SK-N-SH (cell line): ENCODE results near the gene HNRNPM. TPM values are rescaled to one million over a fixed set of nuclear protein-coding genes. Genes with fewer than 3 reads are reported as not detected.

ENCODE experiments used
- CTCF ChIA-PET: fragments of 300-600, 350-600 bp; formaldehyde crosslinking; extraction: SDS; loops from one replicate; lab custom pipeline; 2021; lab: Yijun Ruan, JAX
- POLR2A ChIA-PET: fragments of 350-600 bp; sonication (Branson Sonifier 250); formaldehyde crosslinking; extraction: SDS; loops from one replicate; lab custom pipeline; 2020; ENCODE audit warnings: antibody characterized with exemption, inconsistent platforms; lab: Yijun Ruan, JAX
- DNase-seq: peaks from one replicate; pipeline ENCODE4 v3.0.0; 2012
- H2AFZ ChIP-seq: fragments of 200-600 bp; sonication (generic); 2 replicates; pipeline ENCODE4 v1.8.1; 2016; ENCODE audit warnings: antibody characterized with exemption, mild to moderate bottlenecking, low read depth
- H3F3A ChIP-seq: fragments of 200-600 bp; sonication (generic); replicated peaks from 2 replicates; pipeline ENCODE3; 2016; ENCODE audit warnings: antibody characterized with exemption, mild to moderate bottlenecking; ENCODE audit not compliant: insufficient read depth
- H3K27ac ChIP-seq, 2 experiments: fragments of 200-500 bp in 1 of 2; fragments of 200-600 bp in 1 of 2; sonication (Bioruptor generic) in 1 of 2; sonication (generic), shearing (Covaris generic) in 1 of 2; 2 replicates each; pipeline versions ENCODE4 v1.5.1 to v1.6.1; 2014 to 2016; ENCODE audit warnings: low read depth in 2 of 2, inconsistent platforms in 1 of 2, low read length in 1 of 2, mild to moderate bottlenecking in 1 of 2, mixed read lengths in 1 of 2
- H3K27me3 ChIP-seq: fragments of 200-600 bp; sonication (generic), shearing (Covaris generic); 2 replicates; pipeline ENCODE4 v1.6.1; 2016; ENCODE audit warnings: mixed run types; ENCODE audit not compliant: insufficient read depth
- H3K36me3 ChIP-seq, 2 experiments: fragments of 200-500 bp in 1 of 2; fragments of 200-600 bp in 1 of 2; sonication (Bioruptor generic) in 1 of 2; sonication (generic) in 1 of 2; replicated peaks in 1 of 2; 2 replicates each; pipeline versions ENCODE3 to v1.5.1; 2014 to 2016; ENCODE audit warnings: low read length in 1 of 2, mild to moderate bottlenecking in 1 of 2; ENCODE audit not compliant: insufficient read depth in 2 of 2, control insufficient read depth in 1 of 2
- H3K4me1 ChIP-seq, 2 experiments: fragments of 200-500 bp in 1 of 2; fragments of 200-600 bp in 1 of 2; sonication (Bioruptor generic) in 1 of 2; sonication (generic), shearing (Covaris generic) in 1 of 2; 2 replicates each; pipeline versions ENCODE4 v1.5.1 to v1.6.1; 2014 to 2016; ENCODE audit warnings: low read depth in 1 of 2, low read length in 1 of 2, mixed run types in 1 of 2; ENCODE audit not compliant: insufficient read depth in 2 of 2, control insufficient read depth in 1 of 2
- H3K4me2 ChIP-seq: fragments of 200-600 bp; sonication (generic), shearing (Covaris generic); 2 replicates; pipeline ENCODE4 v1.6.1; 2017; ENCODE audit warnings: mixed run types
- H3K4me3 ChIP-seq, 2 experiments: fragments of 200-500 bp in 1 of 2; fragments of 200-600 bp in 1 of 2; sonication (Bioruptor generic) in 1 of 2; sonication (generic), shearing (Covaris generic) in 1 of 2; 2 replicates each; pipeline versions ENCODE4 v1.5.1 to v1.8.1; 2014 to 2016; ENCODE audit warnings: low read depth in 2 of 2, inconsistent platforms in 1 of 2, low read length in 1 of 2, mild to moderate bottlenecking in 1 of 2, mixed read lengths in 1 of 2, moderate library complexity in 1 of 2
- H3K79me2 ChIP-seq: fragments of 200-600 bp; sonication (generic); 2 replicates; pipeline ENCODE4 v1.8.1; 2017; ENCODE audit warnings: mild to moderate bottlenecking; ENCODE audit not compliant: insufficient read depth
- H3K9ac ChIP-seq: fragments of 200-600 bp; sonication (generic); 2 replicates; pipeline ENCODE4 v1.6.1; 2017; ENCODE audit warnings: mixed run types
- H3K9me2 ChIP-seq: fragments of 200-600 bp; sonication (generic); 2 replicates; pipeline ENCODE4 v1.6.1; 2017; ENCODE audit warnings: mixed run types
- H3K9me3 ChIP-seq: fragments of 200-600 bp; sonication (generic); 2 replicates; pipeline ENCODE4 v1.6.1; 2017; ENCODE audit warnings: mixed run types, mild to moderate bottlenecking, moderate library complexity
- H4K20me1 ChIP-seq: fragments of 200-600 bp; sonication (generic); 2 replicates; pipeline ENCODE4 v1.6.1; 2017; ENCODE audit warnings: mild to moderate bottlenecking, mixed run types; ENCODE audit not compliant: insufficient read depth
- ELF1 ChIP-seq: IDR thresholded peaks from 2 replicates; pipeline ENCODE4 v1.4.0; 2012
- FOSL2 ChIP-seq: IDR thresholded peaks from 2 replicates; pipeline ENCODE4 v1.4.0; 2012; ENCODE audit warnings: low read depth, mild to moderate bottlenecking, moderate library complexity, borderline replicate concordance
- GATA2 ChIP-seq: sonication (generic); formaldehyde crosslinking; IDR thresholded peaks from 2 replicates; pipeline ENCODE4 v1.5.0; 2020; ENCODE audit warnings: mild to moderate bottlenecking, missing genetic modification reagents
- MEF2A ChIP-seq: IDR thresholded peaks from 2 replicates; pipeline ENCODE4 v1.4.0; 2012; ENCODE audit warnings: low read depth, borderline replicate concordance
- MXI1 ChIP-seq: IDR thresholded peaks from 2 replicates; pipeline ENCODE4 v1.6.1; 2012; ENCODE audit warnings: mild to moderate bottlenecking, low read depth, low read length, improper control_type of control experiment
- RAD21 ChIP-seq: IDR thresholded peaks from 2 replicates; pipeline ENCODE4 v1.6.1; 2012; ENCODE audit warnings: mild to moderate bottlenecking, low read length
- RCOR1 ChIP-seq: fragments of 150-350 bp; IDR thresholded peaks from 2 replicates; pipeline ENCODE4 v1.6.1; 2017; ENCODE audit warnings: antibody characterized with exemption, low read length
- RXRA ChIP-seq: IDR thresholded peaks from 2 replicates; pipeline ENCODE4 v1.4.0; 2012; ENCODE audit warnings: low read depth, mild to moderate bottlenecking, borderline replicate concordance
- SIN3A ChIP-seq: IDR thresholded peaks from 2 replicates; pipeline ENCODE4 v1.6.1; 2012; ENCODE audit warnings: low read depth, mild to moderate bottlenecking, low read length, moderate library complexity, borderline replicate concordance
- SMC3 ChIP-seq: IDR thresholded peaks from 2 replicates; pipeline ENCODE4 v1.6.1; 2012; ENCODE audit warnings: low read depth, low read length, improper control_type of control experiment
- TCF12 ChIP-seq: IDR thresholded peaks from 2 replicates; pipeline ENCODE4 v1.4.0; 2012
- WGBS: methylation state at CpG from one replicate; pipeline ENCODE4 v1.1.6; 2017; ENCODE audit warnings: low lambda C conversion rate; 5-methylcytosine and 5-hydroxymethylcytosine counted together
- polyA plus RNA-seq, 3 experiments: library from polyadenylated mRNA; depleted of rRNA; stranded (reverse); fragments of >200 nt; gene quantifications; 2 replicates each; pipeline ENCODE4 v1.2.3, GENCODE V29; 2012
- TF ChIP-seq, protein P1 (sequence below): IDR thresholded peaks from 2 replicates; pipeline ENCODE4 v1.4.0; 2012; ENCODE audit warnings: low read depth, borderline replicate concordance
- TF ChIP-seq, protein P2 (sequence below): fragments of 150-350 bp; IDR thresholded peaks from 2 replicates; pipeline ENCODE4 v1.6.1; 2016; ENCODE audit warnings: mild to moderate bottlenecking, low read depth, low read length
- TF ChIP-seq, protein P3 (sequence below): IDR thresholded peaks from 2 replicates; pipeline ENCODE4 v1.6.1; 2012; ENCODE audit warnings: mild to moderate bottlenecking, low read depth, low read length, moderate library complexity

Gene HNRNPM
- polyA plus RNA-seq, 1 of the 3 experiments (the other 2 are of a cell fraction), result 205 TPM

DNA sequence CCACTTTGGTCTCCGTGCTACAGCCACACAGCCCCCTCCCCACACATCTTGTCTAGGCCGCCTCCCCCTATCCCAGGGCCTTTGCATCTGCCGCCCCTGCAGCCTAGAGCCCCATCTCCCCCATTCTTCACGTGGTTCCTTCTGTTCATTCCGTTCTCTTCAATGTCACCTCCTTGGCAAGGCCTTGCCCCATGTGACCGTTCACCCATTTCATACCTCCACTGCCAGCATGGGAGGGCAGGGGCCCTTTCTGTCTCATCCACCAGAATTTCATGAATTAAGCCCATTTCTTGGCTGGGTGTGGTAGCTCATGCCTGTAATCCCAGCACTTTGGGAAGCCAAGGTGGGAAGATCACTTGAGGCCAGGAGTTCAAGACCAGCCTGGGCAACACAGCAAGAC is 15.7 kb upstream of the HNRNPM start:
- no peak for DNase-seq
- no peak overlapping the region for H2AFZ ChIP-seq
- H3K79me2 ChIP-seq, result no peaks in the 10 kb centered on the region
- H3K27me3 ChIP-seq, result no peaks in the 10 kb centered on the region
- H4K20me1 ChIP-seq, result no peaks in the 10 kb centered on the region
- 94% methylated on average over 6 of the region's 6 CpGs for WGBS
- H3K9me2 ChIP-seq, result no peaks in the 10 kb centered on the region
- ChIA-PET POLR2A (no interaction called here), CTCF (interaction anchor here (1.2 kb wide), 1 partner anchor 75 kb away, joined by 3 read pairs; no protein-coding TSS in a partner anchor)
- H3K9me3 ChIP-seq, result no peaks in the 10 kb centered on the region
- no peak overlapping the region for H3K4me2 ChIP-seq
- H3K27ac ChIP-seq, result no peak overlapping the region
- TF ChIP-seq, protein P1, sequence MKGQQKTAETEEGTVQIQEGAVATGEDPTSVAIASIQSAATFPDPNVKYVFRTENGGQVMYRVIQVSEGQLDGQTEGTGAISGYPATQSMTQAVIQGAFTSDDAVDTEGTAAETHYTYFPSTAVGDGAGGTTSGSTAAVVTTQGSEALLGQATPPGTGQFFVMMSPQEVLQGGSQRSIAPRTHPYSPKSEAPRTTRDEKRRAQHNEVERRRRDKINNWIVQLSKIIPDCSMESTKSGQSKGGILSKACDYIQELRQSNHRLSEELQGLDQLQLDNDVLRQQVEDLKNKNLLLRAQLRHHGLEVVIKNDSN, result no peak
- TF ChIP-seq RCOR1 (no peak), RXRA (no peak), MEF2A (no peak), MXI1 (no peak), FOSL2 (no peak), SIN3A (no peak), GATA2 (CRISPR knock-in tag) (no peak), TCF12 (no peak), SMC3 (no peak), ELF1 (no peak), RAD21 (no peak)
- TF ChIP-seq, protein P2, sequence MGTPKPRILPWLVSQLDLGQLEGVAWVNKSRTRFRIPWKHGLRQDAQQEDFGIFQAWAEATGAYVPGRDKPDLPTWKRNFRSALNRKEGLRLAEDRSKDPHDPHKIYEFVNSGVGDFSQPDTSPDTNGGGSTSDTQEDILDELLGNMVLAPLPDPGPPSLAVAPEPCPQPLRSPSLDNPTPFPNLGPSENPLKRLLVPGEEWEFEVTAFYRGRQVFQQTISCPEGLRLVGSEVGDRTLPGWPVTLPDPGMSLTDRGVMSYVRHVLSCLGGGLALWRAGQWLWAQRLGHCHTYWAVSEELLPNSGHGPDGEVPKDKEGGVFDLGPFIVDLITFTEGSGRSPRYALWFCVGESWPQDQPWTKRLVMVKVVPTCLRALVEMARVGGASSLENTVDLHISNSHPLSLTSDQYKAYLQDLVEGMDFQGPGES, result no peak
- TF ChIP-seq, protein P3, sequence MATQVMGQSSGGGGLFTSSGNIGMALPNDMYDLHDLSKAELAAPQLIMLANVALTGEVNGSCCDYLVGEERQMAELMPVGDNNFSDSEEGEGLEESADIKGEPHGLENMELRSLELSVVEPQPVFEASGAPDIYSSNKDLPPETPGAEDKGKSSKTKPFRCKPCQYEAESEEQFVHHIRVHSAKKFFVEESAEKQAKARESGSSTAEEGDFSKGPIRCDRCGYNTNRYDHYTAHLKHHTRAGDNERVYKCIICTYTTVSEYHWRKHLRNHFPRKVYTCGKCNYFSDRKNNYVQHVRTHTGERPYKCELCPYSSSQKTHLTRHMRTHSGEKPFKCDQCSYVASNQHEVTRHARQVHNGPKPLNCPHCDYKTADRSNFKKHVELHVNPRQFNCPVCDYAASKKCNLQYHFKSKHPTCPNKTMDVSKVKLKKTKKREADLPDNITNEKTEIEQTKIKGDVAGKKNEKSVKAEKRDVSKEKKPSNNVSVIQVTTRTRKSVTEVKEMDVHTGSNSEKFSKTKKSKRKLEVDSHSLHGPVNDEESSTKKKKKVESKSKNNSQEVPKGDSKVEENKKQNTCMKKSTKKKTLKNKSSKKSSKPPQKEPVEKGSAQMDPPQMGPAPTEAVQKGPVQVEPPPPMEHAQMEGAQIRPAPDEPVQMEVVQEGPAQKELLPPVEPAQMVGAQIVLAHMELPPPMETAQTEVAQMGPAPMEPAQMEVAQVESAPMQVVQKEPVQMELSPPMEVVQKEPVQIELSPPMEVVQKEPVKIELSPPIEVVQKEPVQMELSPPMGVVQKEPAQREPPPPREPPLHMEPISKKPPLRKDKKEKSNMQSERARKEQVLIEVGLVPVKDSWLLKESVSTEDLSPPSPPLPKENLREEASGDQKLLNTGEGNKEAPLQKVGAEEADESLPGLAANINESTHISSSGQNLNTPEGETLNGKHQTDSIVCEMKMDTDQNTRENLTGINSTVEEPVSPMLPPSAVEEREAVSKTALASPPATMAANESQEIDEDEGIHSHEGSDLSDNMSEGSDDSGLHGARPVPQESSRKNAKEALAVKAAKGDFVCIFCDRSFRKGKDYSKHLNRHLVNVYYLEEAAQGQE, result no peak
- H3K9ac ChIP-seq, result no peak overlapping the region
- no peaks in the 10 kb centered on the region for H3F3A ChIP-seq
- no peaks in the 10 kb centered on the region for H3K36me3 ChIP-seq
- H3K4me1 ChIP-seq, result peaks cover 0 to 1% of the 10 kb centered on the region in 2 experiments; a peak in 1 of 4 replicates
- H3K4me3 ChIP-seq, result no peak overlapping the region
